HPDE6-E6E7 (cell line): Measurements from ENCODE around the gene COL26A1.
A peak's percentile ranks its signal among the peaks of the same experiment; 100 is the strongest.

Experiments
- DNase-seq: peaks from one replicate; pipeline ENCODE4 v3.0.0; 2011; ENCODE audit warnings: missing footprints; ENCODE audit errors: extremely low spot score

Gene COL26A1

DNA sequence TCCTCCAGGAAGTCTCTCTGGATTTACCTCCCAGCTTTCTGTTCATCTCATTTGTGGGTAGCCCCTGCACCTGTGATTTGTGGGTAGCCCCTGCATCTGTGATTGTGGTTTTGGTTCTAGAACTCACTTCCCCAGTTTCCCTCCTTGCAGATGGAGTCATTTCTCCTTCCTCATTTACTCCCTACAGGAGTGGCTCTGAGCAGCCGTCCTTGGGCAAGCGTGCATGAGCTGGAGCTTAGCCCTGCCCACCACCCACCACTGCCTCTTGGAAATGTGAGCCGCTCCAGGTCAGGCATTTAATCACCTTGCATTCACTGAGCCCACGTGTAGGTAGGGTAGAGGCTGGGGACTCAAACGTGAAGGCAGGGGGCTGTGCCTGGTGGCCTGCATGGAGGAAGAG, 8.2 kb downstream of the COL26A1 start:
- DNase-seq: no peak

DNA sequence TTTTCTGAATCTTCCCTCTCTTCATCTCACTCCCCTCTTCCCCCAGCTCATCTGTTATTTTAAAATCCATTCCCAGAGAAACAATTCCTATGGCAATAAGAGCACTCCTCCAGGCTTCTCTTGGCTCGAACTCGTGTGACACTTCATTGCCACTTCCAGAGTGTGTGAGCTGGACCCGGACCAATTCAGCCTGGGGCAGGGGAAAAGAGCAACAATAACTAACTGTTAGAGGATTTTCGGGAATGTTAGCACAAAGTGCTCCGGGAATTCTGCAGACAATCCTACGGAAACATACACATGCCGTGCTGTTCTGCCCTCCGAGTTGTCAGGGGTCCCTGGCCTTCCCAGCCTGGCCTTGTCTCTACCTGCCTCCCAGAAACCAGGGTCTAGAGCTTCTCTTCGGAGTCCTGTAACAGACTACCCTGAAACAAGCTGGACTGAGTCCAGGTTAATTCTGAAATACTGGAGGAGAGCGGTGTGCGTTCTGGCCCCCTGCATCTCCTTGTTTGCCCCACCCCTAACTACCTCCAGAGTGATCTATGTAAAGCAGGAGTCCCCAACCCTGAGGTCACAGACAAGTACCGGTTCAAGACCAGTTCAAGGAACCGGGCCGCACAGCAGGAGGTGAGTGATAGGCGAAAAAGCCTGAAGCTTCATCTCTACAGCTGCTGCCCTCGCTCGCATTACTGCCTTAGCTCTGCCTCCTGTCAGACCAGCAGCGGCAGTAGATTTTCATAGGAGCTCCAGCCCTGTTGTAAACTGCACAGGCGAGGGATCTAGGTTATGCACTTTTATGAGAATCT, 11.3 kb downstream of the COL26A1 start:
- DNase-seq: no peak

DNA sequence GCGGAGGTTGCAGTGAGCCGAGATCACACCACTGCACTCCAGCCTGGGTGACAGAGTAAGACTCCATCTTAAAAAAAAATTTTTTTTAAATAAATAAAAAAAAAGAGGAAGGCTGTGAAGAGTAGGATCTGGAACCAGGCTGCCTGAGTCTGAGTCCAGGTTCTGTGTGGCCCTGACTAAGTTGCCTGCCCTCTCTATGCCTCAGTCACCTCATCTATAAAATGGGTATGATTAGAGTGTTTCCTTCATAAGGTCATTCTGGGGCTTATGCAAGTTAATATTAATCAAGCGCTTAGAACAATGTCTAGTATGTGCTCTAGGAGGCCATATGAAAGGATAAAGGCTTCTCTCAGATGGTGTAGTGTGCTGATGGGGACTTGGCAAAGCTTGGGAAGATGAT, 12.3 kb downstream of the COL26A1 start:
- no peak for DNase-seq

DNA sequence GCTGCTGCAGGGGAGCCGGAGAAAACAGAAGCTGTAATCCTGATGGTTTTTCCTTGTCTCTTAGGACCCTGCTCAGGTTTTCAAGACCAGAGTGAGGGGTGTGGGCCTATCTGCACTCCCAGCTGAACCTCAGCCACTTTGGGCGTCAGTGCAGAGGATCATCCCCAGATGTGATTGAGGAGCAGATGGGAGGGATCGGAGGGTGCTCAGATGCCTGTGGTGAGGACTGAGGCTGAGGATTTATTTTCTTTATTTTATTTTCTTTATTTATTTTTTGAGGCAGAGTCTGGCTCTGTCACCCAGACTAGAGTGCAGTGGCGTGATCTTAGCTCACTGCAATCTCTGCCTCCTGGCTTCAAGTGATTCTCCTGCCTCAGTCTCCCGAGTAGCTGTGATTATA, 13.9 kb downstream of the COL26A1 start:
- DNase-seq: no peak

DNA sequence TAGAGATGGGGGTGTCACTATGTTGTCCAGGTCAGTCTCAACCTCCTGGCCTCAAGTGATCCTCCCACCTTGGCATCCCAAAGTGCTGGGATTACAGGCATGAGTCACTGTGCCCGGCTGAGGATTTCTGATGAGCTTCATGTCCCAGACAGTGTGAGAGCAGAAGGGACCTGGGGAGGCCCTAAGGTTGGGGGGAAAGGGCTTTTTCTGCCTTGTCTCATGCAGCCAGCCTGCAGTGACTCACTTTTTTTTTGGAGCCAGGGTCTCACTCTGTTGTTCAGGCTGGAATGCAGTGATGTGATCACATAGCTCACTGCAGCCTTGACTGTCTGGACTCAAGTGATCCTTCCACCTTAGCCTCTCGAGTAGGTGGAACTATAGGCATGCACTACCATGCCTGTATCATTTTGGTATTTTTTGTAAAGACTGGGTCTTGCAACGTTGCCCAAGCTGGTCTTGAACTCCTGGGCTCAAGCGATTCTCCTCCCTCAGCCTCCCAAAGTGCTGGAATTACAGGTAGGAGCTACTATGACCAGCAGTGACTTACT, 14.6 kb downstream of the COL26A1 start:
- DNase-seq: no peak

DNA sequence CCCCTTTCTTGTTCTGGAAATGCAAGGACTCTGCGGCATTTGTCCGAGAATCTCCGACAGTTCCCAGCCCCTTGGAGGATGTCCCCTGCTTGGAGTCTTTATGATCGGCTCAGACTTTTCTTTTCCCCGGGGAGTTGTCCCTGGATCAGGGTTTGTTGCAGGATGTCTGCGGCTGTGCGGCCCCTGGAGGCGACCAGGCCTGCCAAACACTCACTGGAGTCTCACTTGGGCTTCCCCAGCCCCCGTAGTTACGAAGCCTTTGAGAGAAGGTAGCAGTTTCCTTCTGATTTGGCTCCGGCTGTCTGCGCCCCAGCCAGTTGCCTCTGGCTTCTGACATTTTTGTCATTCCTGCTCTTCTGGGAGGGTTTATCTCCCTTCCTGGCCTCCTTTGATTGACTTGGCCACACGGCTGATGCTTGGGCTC, 16.1 kb downstream of the COL26A1 start:
- no peak for DNase-seq

DNA sequence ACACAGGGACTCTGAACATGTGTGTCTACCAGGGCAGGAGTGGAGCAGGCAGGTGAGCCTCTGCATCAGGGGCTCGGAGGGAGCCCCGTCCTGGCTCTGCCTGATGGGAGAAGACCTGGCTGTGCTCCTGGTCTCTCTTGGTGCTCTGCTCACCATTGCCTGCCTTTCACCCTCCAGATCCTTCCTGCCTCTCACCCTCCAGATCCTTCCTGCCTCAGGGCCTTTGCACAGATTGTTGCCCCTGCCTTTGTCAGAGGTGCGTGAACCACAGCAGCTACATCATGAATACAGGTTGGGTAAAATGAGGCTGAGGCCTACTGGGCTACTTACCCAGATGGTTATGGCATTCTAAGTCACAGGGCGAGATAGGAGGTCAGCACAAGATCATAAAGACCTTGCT, 16.6 kb downstream of the COL26A1 start:
- DNase-seq: no peak

DNA sequence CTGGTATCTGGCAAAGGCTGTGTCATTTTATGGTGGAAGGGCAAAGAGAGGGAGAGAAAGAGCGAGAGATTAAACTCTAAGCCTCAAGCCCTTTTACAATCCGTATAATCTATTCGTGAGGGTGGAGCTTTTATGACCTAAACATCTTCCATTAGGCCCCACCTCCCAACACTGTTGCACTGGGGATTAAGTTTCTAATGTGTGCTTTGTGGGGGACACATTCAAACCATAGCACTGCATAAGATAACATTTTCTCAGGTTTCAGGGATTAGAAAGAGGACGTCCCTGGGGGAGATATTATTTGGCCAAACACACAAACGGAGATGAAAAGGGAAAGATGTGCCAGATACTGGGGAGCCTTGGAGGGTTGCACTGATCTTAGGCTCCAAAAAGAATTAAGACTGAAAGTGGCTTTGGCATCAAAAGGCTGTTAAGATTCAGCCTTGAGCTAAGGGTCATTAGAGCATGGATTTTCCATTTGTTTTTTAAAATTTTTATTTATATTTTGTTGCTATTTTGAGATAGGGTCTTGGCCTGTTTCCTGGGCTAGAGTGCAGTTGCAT, 19.0 kb downstream of the COL26A1 start:
- DNase-seq: no peak

DNA sequence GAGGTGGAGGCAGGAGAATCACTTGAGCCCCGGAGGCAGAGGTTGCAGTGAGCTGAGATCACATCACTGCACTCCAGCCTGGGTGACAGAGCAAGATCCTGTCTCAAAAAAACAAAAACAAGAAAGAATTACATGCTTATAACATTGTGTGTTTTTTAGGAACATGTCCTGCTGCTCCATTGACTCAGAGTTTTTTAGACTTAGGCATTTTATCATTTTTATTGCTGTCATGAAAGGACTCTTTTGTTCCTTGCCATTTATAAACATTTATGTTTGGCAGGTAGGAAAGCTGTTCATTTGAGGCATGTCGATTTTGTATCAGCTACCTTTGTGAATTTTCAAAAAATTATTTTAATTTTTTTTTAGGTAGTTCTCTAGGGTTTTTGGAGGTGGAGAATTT, 20.3 kb downstream of the COL26A1 start:
- no peak for DNase-seq

DNA sequence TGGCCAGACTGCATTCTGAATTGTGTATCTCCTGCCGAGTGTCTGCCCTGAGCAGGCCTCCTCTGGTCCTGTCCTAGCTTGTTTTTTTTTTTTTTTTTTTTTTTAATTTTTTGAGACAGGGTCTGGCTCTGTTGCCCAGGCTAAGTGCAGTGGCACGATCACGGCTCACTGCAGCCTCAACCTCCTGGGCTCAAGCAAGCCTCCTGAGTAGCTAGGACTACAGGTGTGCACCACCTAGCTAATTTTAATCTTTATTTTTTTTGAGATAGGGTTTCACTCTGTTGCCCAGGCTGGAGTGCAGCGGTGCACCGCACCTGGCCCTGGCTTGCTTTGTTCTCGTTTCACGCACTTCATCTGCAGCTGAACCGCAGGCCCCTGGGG, 23.5 kb downstream of the COL26A1 start:
- DNase-seq: no peak

DNA sequence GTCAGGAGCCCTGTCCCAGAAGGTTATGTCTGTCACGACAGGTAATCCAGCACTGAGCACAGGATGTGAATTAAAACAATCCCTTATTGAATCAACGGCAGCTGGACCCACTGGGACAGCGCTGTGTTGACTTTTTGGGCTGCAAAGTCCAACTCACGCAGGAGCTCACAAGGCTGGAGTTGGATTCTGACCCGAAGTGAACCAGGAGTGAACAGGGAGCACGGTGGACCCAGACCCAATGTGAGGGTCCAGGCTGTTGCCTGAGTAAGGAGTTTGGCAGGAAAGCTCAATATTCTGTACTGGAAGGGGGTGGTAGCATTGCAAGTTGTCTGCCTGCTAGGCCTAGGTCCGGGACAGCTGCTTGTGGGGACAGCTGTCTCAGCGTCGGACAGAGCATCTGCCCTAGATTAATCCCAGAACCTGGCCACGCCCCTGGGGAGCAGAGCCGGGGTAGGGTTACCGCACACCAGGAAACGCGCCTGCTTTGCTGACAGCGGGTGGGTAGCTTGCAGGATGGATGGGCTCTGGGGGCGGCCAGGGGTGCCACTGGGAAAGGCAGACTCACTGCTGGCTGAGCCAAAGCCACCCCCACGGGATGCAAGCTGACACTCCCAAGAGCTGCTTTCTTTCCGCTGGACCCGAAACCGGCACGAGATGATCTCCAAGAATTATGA, 24.0 kb downstream of the COL26A1 start:
- peak; percentile 46 for DNase-seq

DNA sequence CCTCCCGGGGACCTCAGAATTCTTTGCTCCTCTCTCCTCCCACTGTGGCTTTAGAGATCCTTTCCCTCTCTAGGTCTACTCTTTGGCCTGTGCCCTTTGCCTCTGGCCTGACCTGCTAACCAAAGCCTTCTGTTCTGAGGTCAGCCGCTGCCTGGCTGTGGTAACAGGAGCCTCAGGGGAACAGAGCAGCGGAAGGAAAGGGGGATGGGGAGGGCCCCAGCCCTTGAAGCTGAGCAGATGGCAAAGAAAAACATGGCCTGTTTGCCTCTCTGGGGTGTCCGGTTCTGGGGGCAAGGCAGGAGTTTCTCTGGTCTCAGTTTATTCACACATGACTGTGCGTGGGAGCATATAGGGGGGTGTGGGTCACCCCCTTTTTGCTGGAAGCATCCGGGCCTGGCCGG, 28.2 kb downstream of the COL26A1 start:
- DNase-seq: no peak

DNA sequence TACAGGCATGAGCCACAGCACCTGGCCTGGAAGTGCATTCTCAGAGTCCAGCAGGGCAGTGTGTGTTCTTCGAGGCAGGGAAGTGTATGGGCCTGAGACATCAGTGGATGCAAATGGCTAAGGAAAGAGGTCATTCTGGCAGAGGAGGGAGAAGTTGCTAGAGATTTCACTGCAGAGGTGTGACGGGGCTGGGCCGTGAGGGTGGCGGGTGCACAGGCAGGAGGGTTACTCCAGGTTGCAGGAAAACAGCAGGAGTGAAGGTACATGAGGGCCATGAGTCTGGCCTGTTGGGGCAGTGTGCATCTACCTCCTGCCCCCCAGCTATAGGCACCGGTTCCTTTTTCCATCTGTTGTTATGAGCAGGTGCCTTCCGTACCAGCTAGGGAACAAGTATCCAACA, 29.3 kb downstream of the COL26A1 start:
- DNase-seq: no peak

DNA sequence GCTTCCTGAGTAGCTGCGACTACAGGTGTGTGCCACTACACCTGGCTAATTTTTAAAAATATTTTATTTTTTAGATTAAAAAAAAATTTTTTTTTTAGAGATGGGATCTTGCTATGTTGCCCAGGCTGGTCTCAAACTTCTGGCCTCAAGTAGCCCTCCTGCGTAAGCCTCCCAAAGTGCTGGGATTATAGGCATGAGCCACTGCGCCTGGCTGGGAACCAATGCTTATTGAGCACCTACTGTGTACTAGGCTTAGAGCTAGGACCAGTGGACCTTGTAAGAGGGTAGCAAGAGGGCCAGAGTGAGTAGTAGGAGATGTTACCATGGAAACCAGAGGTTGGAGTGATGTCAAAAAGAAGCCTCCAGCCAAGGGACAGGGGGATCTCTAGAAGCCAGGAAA, 31.2 kb downstream of the COL26A1 start:
- no peak for DNase-seq

DNA sequence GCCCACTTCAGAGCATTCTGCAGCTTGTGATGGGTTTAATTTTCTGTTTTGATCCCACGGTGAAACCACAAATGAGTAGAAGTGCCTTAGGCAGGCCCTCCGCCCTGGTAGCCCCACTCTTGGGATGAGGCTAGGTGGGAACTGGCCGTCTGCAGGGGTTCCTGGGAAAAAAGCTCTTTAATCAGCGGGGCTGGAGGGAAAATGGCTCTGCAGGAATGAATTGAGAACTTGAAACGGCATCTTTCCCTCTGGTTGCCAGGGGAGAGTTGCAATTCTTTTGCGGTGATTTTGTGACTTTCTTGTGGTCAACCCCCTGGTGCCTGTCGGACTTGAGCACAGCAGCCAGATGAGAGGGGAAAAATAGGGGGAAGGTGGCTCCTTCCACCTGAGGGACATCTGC, 32.7 kb downstream of the COL26A1 start:
- DNase-seq: no peak

DNA sequence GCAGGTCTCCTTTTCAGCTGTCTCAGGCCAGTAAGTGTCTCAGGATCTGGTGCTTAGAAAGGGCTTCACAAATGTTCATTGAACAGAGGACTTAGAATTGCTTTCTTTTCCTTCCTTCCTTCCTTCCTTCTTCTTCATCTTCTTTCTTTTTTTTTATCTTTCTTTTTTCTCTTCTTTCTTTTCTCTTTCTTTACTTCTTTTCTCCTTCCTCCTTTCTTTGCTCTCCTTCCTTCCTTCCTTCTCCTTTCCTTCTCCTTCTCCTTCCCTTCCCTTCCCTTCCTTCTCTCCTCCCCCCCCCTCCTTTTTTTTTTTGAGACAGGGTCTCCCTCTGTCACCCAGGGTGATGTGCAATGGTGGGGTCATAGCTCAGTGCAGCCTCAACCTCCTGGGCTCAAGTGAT, 34.6 kb downstream of the COL26A1 start:
- no peak for DNase-seq

DNA sequence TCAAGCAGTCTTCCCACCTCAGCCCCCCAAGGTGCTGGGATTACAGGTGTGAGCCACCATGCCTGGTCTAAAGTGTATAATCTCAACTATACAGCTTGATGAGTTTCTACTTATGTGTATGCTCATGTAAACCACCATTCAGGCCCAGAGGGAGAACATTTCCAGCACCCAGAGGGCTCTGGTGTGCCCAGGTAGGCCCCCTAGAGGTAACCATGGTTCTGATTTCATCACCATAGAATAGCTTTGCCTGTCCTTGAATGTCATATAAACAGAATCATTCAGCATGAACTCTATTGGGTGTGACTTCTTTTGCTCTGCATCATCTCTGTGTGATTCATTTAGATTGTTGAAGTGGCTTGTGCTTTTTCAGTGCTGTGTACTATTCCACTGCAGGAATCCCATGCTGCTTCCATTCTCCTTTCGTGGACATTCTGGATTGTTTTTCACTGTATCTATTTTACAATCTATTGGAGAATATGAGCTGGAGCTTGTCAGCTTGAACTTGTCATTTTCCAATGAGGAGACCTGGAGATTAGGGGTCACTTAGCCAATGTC, 35.2 kb downstream of the COL26A1 start:
- no peak for DNase-seq

DNA sequence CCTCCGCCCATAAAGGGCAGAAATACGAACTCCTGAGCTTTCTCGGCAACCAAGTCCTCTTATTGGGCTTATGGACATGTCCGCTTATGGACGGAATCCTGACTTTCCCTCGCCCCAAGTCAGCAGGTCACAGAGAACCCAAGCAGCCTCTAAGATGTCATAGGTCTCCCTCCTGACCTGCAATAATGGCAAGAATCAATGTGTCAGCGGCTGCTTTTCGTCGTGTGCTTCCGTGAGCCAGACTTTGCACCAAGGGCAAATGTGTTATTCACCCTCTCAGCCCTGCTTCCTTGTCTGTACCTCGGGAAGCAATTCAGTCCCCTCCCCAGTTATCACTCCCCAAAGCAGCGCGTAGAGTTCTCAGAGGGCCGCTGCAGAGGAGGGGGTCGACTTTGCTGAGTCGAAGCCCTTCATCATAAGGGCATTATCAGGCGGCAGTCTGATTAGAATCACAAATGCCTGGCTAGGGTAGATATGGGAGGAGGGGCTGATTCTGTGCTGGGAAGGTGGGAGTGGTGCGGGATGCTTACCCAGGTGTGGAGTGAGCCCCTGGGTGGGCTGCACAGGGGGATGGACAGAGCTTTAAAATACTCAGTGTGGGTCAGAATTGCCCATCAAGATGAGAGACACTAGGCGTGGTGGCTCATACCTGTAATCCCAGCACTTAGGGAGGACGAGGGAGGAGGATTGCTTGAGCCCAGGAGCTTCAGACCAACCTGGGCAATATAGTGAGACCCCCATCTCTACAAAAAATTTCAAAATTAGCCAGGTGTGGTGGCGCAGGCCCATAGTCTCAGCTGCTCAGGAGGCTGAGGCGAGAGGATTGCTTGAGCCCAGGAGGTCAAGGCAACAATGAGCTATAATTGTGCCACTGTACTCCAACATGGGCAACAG, 36.0 kb downstream of the COL26A1 start:
- no peak for DNase-seq

DNA sequence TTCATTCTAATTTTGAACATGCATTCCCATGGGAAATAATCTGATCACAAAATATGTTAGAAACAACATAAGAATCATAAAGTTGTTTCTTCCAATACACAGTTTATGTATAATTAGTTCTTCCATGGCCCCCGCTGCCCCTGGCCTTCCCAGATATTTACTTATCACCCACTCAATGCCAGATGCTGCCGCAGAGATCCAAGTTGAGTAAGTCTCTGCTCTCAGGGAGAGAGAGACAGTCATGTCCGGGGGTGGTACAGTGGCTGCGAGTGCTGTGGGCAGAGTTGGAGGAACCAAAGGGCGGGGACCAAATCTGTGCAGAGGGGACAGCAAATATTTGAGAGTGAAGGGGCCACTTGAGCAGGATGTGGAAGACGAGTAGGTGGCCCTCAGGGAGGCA, 37.1 kb downstream of the COL26A1 start:
- no peak for DNase-seq

DNA sequence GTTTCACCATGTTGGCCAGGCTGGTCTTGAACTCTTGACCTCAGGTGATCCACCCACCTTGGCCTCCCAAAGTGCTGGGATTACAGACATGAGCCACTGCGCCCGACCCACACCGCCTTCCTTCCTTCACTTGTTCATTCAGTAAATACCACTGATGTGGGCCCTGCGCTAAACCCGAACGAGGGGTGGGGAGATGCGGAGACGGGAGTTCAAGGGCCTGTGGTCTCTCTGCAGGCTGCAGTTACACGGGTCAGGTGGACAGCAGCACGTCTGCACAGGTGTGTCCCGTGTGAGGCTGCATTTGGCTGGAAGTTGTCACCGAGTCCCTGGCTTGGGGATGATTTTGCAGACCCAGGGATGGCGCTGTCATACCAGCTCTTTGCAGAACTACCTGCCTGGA, 38.1 kb downstream of the COL26A1 start:
- DNase-seq: no peak

DNA sequence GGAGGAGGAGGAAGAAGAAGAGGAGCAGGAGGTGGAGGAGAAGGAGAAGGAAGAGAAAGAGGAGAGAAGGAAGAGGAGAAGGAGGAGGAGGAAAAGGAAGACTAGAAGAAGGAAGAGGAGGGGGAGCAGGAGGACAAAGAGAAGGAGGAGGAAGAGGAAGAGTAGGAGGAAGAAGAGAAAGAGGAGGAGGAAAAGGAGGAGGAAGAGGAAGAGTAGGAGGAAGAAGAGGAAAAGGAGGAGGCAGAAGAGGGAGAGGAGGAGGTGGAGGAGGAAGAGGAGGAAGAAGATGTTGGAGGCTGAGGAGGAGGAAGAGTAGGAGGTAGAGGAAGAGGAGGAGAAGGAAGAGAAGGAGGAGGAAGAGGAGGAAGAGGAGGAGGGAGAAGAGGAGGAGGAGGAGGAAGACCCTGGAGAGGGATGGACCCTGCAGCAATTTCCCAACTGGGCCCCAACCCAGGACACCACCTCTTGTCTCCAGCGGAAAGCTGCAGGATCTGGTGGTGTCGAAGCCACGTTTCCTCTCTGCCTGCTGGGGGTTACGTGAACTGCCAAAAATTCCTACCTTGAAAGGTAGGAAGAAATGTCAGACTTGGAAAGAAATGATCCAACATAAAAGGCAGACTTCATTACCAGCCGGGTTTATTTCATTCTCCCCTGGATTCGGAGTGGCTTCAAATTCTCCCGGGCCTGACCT, 38.9 kb downstream of the COL26A1 start:
- no peak for DNase-seq
